Measurements from ENCODE around the gene ANXA2.
"Not testable (repeated sequence)": the region's sequence is repeated elsewhere in the genome, so short reads cannot be mapped to it uniquely, and the experiment has no call there.

ANXA2 gene

GRCh38 chr15:60344461-60344860 lies 53.3 kb downstream of the ANXA2 start:
- DNase-seq (ENCODE audit: low read depth in 2 of 2): no peak

GRCh38 chr15:60343221-60343970 lies 54.4 kb downstream of the ANXA2 start:
- no peak for DNase-seq (ENCODE audit: low read depth in 2 of 2)

- DNase-seq (ENCODE audit: low read depth in 2 of 2): no peak
Observed at GRCh38 chr15:60340207-60340921, 57.4 kb downstream of the ANXA2 start.

GRCh38 chr15:60339236-60339635 lies 58.5 kb downstream of the ANXA2 start:
- DNase-seq (ENCODE audit: low read depth in 2 of 2): no peak

- no peak for DNase-seq (ENCODE audit: low read depth in 2 of 2)
Observed at GRCh38 chr15:60338810-60339209, 59.0 kb downstream of the ANXA2 start.

GRCh38 chr15:60337076-60337475 lies 60.7 kb downstream of the ANXA2 start:
- no peak for DNase-seq (ENCODE audit: low read depth in 2 of 2)

GRCh38 chr15:60335296-60335695 lies 62.5 kb downstream of the ANXA2 start:
- DNase-seq (ENCODE audit: low read depth in 2 of 2): not testable (repeated sequence)

GRCh38 chr15:60328852-60329443 lies 68.8 kb downstream of the ANXA2 start:
- no peak for DNase-seq (ENCODE audit: low read depth in 2 of 2)

GRCh38 chr15:60326824-60327654 lies 70.7 kb downstream of the ANXA2 start:
- DNase-seq (ENCODE audit: low read depth in 2 of 2): no peak

GRCh38 chr15:60326343-60326742 lies 71.4 kb downstream of the ANXA2 start:
- DNase-seq (ENCODE audit: low read depth in 2 of 2): no peak

GRCh38 chr15:60325905-60326304 lies 71.9 kb downstream of the ANXA2 start:
- DNase-seq (ENCODE audit: low read depth in 2 of 2): no peak

GRCh38 chr15:60324706-60325438 lies 72.9 kb downstream of the ANXA2 start:
- DNase-seq (ENCODE audit: low read depth in 2 of 2): no peak

GRCh38 chr15:60323322-60323721 lies 74.5 kb downstream of the ANXA2 start:
- DNase-seq (ENCODE audit: low read depth in 2 of 2): no peak

- no peak for DNase-seq (ENCODE audit: low read depth in 2 of 2)
Observed at GRCh38 chr15:60320365-60320764, 77.4 kb downstream of the ANXA2 start.

- no peak for DNase-seq (ENCODE audit: low read depth in 2 of 2)
Observed at GRCh38 chr15:60318216-60318867, 79.4 kb downstream of the ANXA2 start.

- no peak for DNase-seq (ENCODE audit: low read depth in 2 of 2)
Observed at GRCh38 chr15:60316961-60317360, 80.8 kb downstream of the ANXA2 start.

GRCh38 chr15:60315878-60316277 lies 81.9 kb downstream of the ANXA2 start:
- no peak for DNase-seq (ENCODE audit: low read depth in 2 of 2)

GRCh38 chr15:60313906-60314305 lies 83.9 kb downstream of the ANXA2 start:
- no peak for DNase-seq (ENCODE audit: low read depth in 2 of 2)

GRCh38 chr15:60307034-60307433 lies 90.8 kb downstream of the ANXA2 start:
- no peak for DNase-seq (ENCODE audit: low read depth in 2 of 2)

GRCh38 chr15:60301024-60301423 lies 96.8 kb downstream of the ANXA2 start:
- no peak for DNase-seq (ENCODE audit: low read depth in 2 of 2)
